ENCODE results near the gene FRS3. TPM values are rescaled to one million over a fixed set of nuclear protein-coding genes. Genes with fewer than 3 reads are reported as not detected.

Gene FRS3
- total and polyA plus RNA-seq, 12 donors: 0.30 to 21.2 (median 5.4) TPM

GRCh38 chr6:41728073-41728936, 51.4 kb downstream of the FRS3 start:
- peaks cover 21 to 51% of the 10 kb centered on the region in 2 donors for H3K4me1 ChIP-seq (replicated peaks in 1 of 2)
- intact Hi-C loops (cut with DNase I): no loop called here
- no peaks in the 10 kb centered on the region for H3K9me3 ChIP-seq (replicated peaks in 1 of 3)
- DNase-seq: no peak
- no peak for TF ChIP-seq POLR2A (IDR thresholded peaks at IDR 0.05)
- TF ChIP-seq CTCF (IDR thresholded peaks at IDR 0.05): no peak
- H3K27me3 ChIP-seq: no peaks in the 10 kb centered on the region
- H3K27ac ChIP-seq: peak overlapping the region in 1 of 5 donors; percentile 3
- no peak overlapping the region for H3K4me3 ChIP-seq
- H3K36me3 ChIP-seq (replicated peaks in 1 of 2): no peaks in the 10 kb centered on the region
- WGBS, 4 donors: 78 to 90% (median 85%) methylated on average over 12 to 19 of the region's 19 CpGs

- Histone ChIP-seq H3K27ac (no peak overlapping the region), H3K27me3 (no peaks in the 10 kb centered on the region), H3K4me3 (no peak overlapping the region), H3K4me1 (replicated peaks in 1 of 2) (peaks cover 22 to 51% of the 10 kb centered on the region in 2 donors), H3K36me3 (replicated peaks in 1 of 2) (no peaks in the 10 kb centered on the region), H3K9me3 (replicated peaks in 1 of 3) (no peaks in the 10 kb centered on the region)
- no peak for DNase-seq
- TF ChIP-seq POLR2A (IDR thresholded peaks at IDR 0.05) (no peak), CTCF (IDR thresholded peaks at IDR 0.05) (no peak)
- intact Hi-C loops (cut with DNase I): no loop called here
- WGBS, 4 donors: 78 to 100% (median 93%) methylated on average over 1 to 3 of the region's 3 CpGs
These were observed 52.0 kb downstream of the FRS3 start for GRCh38 chr6:41727705-41728072.

- WGBS, 4 donors: 71 to 86% (median 84%) methylated on average over 7 of the region's 7 CpGs
- Histone ChIP-seq H3K27ac (no peak overlapping the region), H3K27me3 (no peaks in the 10 kb centered on the region), H3K4me1 (replicated peaks in 1 of 2) (peaks cover 22 to 50% of the 10 kb centered on the region in 2 donors), H3K4me3 (no peak overlapping the region), H3K36me3 (replicated peaks in 1 of 2) (no peaks in the 10 kb centered on the region), H3K9me3 (replicated peaks in 1 of 3) (no peaks in the 10 kb centered on the region)
- no peak for DNase-seq
- intact Hi-C loops (cut with DNase I): no loop called here
- TF ChIP-seq POLR2A (IDR thresholded peaks at IDR 0.05): no peak
- TF ChIP-seq CTCF (IDR thresholded peaks at IDR 0.05): no peak
These were observed 52.8 kb downstream of the FRS3 start for GRCh38 chr6:41726876-41727275.

- Histone ChIP-seq H3K9me3 (replicated peaks in 1 of 3) (no peaks in the 10 kb centered on the region), H3K36me3 (replicated peaks in 1 of 2) (no peaks in the 10 kb centered on the region), H3K4me1 (replicated peaks in 1 of 2) (peaks cover 22 to 42% of the 10 kb centered on the region in 2 donors), H3K27ac (peak overlapping the region in 3 of 5 donors; percentile 60 to 89 (median 77)), H3K27me3 (no peaks in the 10 kb centered on the region), H3K4me3 (no peak overlapping the region)
- DNase-seq: peak in 1 of 7 donors; percentile 39
- intact Hi-C loops (cut with DNase I): no loop called here
- WGBS, 4 donors: 33 to 82% (median 61%) methylated on average over 6 to 13 of the region's 13 CpGs
- TF ChIP-seq POLR2A (IDR thresholded peaks at IDR 0.05) (no peak), CTCF (IDR thresholded peaks at IDR 0.05) (peak in 1 of 6 experiments; percentile 2)
These were observed 54.9 kb downstream of the FRS3 start for GRCh38 chr6:41724586-41725501.

Data from adrenal gland (tissue), 12 donors.